HEK293 (cell line): ENCODE measurements around the gene EGFR.

Experiments
- CTCF ChIP-seq: fragments of 450-650 bp; formaldehyde crosslinking; IDR thresholded peaks from 2 replicates; pipeline ENCODE4 v1.5.1; 2016; ENCODE audit warnings: missing biosample characterization, missing genetic modification characterization
- FEZF1 ChIP-seq: fragments of 450-650 bp; formaldehyde crosslinking; IDR thresholded peaks from 2 replicates; pipeline ENCODE4 v1.5.1; 2016; ENCODE audit warnings: missing biosample characterization, missing genetic modification characterization
- KLF16 ChIP-seq: fragments of 450-650 bp; formaldehyde crosslinking; IDR thresholded peaks from 2 replicates; pipeline ENCODE4 v1.5.1; 2017; ENCODE audit warnings: missing biosample characterization, missing genetic modification characterization
- MEIS1 ChIP-seq: sonication (generic); formaldehyde crosslinking; IDR thresholded peaks from 2 replicates; pipeline ENCODE4 v1.8.1; 2022; ENCODE audit warnings: missing genetic modification reagents, mild to moderate bottlenecking, borderline replicate concordance
- OSR2 ChIP-seq: fragments of 450-650 bp; formaldehyde crosslinking; IDR thresholded peaks from 2 replicates; pipeline ENCODE4 v1.5.1; 2016; ENCODE audit warnings: missing biosample characterization, missing genetic modification characterization
- ZBTB20 ChIP-seq: fragments of 450-650 bp; formaldehyde crosslinking; IDR thresholded peaks from 2 replicates; pipeline ENCODE4 v1.5.1; 2016; ENCODE audit warnings: missing biosample characterization, missing genetic modification characterization
- ZNF133 ChIP-seq: fragments of 450-650 bp; formaldehyde crosslinking; IDR thresholded peaks from 2 replicates; pipeline ENCODE4 v1.5.1; 2016; ENCODE audit warnings: missing biosample characterization, missing genetic modification characterization
- ZNF23 ChIP-seq: fragments of 450-650 bp; formaldehyde crosslinking; IDR thresholded peaks from 2 replicates; pipeline ENCODE4 v1.5.1; 2016; ENCODE audit warnings: missing biosample characterization, missing genetic modification characterization, borderline replicate concordance
- ZNF350 ChIP-seq: fragments of 450-650 bp; formaldehyde crosslinking; IDR thresholded peaks from 2 replicates; pipeline ENCODE4 v1.5.0; 2017; ENCODE audit warnings: missing biosample characterization, mild to moderate bottlenecking, missing genetic modification characterization
- ZNF513 ChIP-seq: fragments of 450-650 bp; IDR thresholded peaks from 2 replicates; pipeline ENCODE4 v1.5.1; 2018; ENCODE audit warnings: missing biosample characterization, missing genetic modification characterization
- ZNF768 ChIP-seq: fragments of 450-650 bp; formaldehyde crosslinking; IDR thresholded peaks from 2 replicates; pipeline ENCODE4 v1.5.1; 2018; ENCODE audit warnings: missing biosample characterization, mild to moderate bottlenecking, missing genetic modification characterization
- TF ChIP-seq, protein P1 (sequence below): fragments of 450-650 bp; formaldehyde crosslinking; IDR thresholded peaks from 2 replicates; pipeline ENCODE4 v1.5.1; 2016; ENCODE audit warnings: missing biosample characterization, missing genetic modification characterization

DNA sequence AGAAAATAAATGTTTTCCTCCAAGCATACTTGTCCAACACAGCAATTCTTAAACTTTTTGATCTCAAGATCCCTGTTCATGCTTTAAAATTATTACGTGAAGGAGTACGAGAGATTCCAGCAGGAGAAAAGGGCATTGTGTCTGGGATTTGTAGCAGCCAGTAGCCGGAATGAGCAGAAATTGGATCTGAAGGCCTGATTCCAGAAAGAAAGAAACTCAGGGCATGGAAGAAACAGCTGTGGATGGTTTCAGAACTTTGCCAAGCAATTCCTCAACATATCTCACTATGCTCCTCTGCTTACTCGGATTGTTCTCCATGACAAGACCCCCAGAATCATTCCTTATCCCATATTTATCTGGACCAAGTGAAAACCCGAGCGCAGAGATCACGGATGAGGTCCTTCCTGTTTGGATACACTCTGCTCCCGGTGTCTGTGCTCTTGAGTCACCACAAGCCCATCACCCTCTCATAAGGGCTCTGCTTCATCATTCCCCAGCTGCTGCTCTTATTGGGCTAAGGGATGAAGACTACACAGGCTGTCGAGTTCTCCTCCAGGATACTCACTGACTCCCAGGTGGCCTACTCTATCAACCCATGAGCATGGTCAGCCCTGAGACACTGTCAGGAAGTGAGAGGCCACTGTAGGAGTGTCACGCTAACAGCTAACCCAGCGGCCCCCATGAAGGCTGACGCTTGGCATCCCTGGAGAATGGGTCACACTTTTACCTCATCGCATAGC is 225.4 kb downstream of the EGFR start:
- TF ChIP-seq ZBTB20 (tag by site-specific recombination) (no peak), CTCF (tag by site-specific recombination) (no peak), ZNF23 (no peak), OSR2 (tag by site-specific recombination) (no peak), KLF16 (tag by site-specific recombination) (no peak), ZNF350 (no peak), FEZF1 (tag by site-specific recombination) (no peak), MEIS1 (no peak), ZNF133 (no peak), ZNF513 (tag by site-specific recombination) (no peak), ZNF768 (no peak)
- TF ChIP-seq, protein P1, sequence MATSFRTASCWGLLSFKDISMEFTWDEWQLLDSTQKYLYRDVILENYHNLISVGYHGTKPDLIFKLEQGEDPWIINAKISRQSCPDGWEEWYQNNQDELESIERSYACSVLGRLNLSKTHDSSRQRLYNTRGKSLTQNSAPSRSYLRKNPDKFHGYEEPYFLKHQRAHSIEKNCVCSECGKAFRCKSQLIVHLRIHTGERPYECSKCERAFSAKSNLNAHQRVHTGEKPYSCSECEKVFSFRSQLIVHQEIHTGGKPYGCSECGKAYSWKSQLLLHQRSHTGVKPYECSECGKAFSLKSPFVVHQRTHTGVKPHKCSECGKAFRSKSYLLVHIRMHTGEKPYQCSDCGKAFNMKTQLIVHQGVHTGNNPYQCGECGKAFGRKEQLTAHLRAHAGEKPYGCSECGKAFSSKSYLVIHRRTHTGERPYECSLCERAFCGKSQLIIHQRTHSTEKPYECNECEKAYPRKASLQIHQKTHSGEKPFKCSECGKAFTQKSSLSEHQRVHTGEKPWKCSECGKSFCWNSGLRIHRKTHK (tag by site-specific recombination) = no peak
